SK-N-SH (cell line): ENCODE results near the gene NAV2. TPM values are rescaled to one million over a fixed set of nuclear protein-coding genes. Genes with fewer than 3 reads are reported as not detected.

Experiments
- CTCF ChIA-PET: fragments of 300-600, 350-600 bp; formaldehyde crosslinking; extraction: SDS; loops from one replicate; lab custom pipeline; 2021; lab: Yijun Ruan, JAX
- POLR2A ChIA-PET: fragments of 350-600 bp; sonication (Branson Sonifier 250); formaldehyde crosslinking; extraction: SDS; loops from one replicate; lab custom pipeline; 2020; ENCODE audit warnings: antibody characterized with exemption, inconsistent platforms; lab: Yijun Ruan, JAX
- DNase-seq: peaks from one replicate; pipeline ENCODE4 v3.0.0; 2012
- H2AFZ ChIP-seq: fragments of 200-600 bp; sonication (generic); 2 replicates; pipeline ENCODE4 v1.8.1; 2016; ENCODE audit warnings: antibody characterized with exemption, mild to moderate bottlenecking, low read depth
- H3F3A ChIP-seq: fragments of 200-600 bp; sonication (generic); replicated peaks from 2 replicates; pipeline ENCODE3; 2016; ENCODE audit warnings: antibody characterized with exemption, mild to moderate bottlenecking; ENCODE audit not compliant: insufficient read depth
- H3K27ac ChIP-seq, 2 experiments: fragments of 200-500 bp in 1 of 2; fragments of 200-600 bp in 1 of 2; sonication (Bioruptor generic) in 1 of 2; sonication (generic), shearing (Covaris generic) in 1 of 2; 2 replicates each; pipeline versions ENCODE4 v1.5.1 to v1.6.1; 2014 to 2016; ENCODE audit warnings: low read depth in 2 of 2, inconsistent platforms in 1 of 2, low read length in 1 of 2, mild to moderate bottlenecking in 1 of 2, mixed read lengths in 1 of 2
- H3K27me3 ChIP-seq: fragments of 200-600 bp; sonication (generic), shearing (Covaris generic); 2 replicates; pipeline ENCODE4 v1.6.1; 2016; ENCODE audit warnings: mixed run types; ENCODE audit not compliant: insufficient read depth
- H3K36me3 ChIP-seq, 2 experiments: fragments of 200-500 bp in 1 of 2; fragments of 200-600 bp in 1 of 2; sonication (Bioruptor generic) in 1 of 2; sonication (generic) in 1 of 2; replicated peaks in 1 of 2; 2 replicates each; pipeline versions ENCODE3 to v1.5.1; 2014 to 2016; ENCODE audit warnings: low read length in 1 of 2, mild to moderate bottlenecking in 1 of 2; ENCODE audit not compliant: insufficient read depth in 2 of 2, control insufficient read depth in 1 of 2
- H3K4me1 ChIP-seq, 2 experiments: fragments of 200-500 bp in 1 of 2; fragments of 200-600 bp in 1 of 2; sonication (Bioruptor generic) in 1 of 2; sonication (generic), shearing (Covaris generic) in 1 of 2; 2 replicates each; pipeline versions ENCODE4 v1.5.1 to v1.6.1; 2014 to 2016; ENCODE audit warnings: low read depth in 1 of 2, low read length in 1 of 2, mixed run types in 1 of 2; ENCODE audit not compliant: insufficient read depth in 2 of 2, control insufficient read depth in 1 of 2
- H3K4me2 ChIP-seq: fragments of 200-600 bp; sonication (generic), shearing (Covaris generic); 2 replicates; pipeline ENCODE4 v1.6.1; 2017; ENCODE audit warnings: mixed run types
- H3K4me3 ChIP-seq, 2 experiments: fragments of 200-500 bp in 1 of 2; fragments of 200-600 bp in 1 of 2; sonication (Bioruptor generic) in 1 of 2; sonication (generic), shearing (Covaris generic) in 1 of 2; 2 replicates each; pipeline versions ENCODE4 v1.5.1 to v1.8.1; 2014 to 2016; ENCODE audit warnings: low read depth in 2 of 2, inconsistent platforms in 1 of 2, low read length in 1 of 2, mild to moderate bottlenecking in 1 of 2, mixed read lengths in 1 of 2, moderate library complexity in 1 of 2
- H3K79me2 ChIP-seq: fragments of 200-600 bp; sonication (generic); 2 replicates; pipeline ENCODE4 v1.8.1; 2017; ENCODE audit warnings: mild to moderate bottlenecking; ENCODE audit not compliant: insufficient read depth
- H3K9ac ChIP-seq: fragments of 200-600 bp; sonication (generic); 2 replicates; pipeline ENCODE4 v1.6.1; 2017; ENCODE audit warnings: mixed run types
- H3K9me2 ChIP-seq: fragments of 200-600 bp; sonication (generic); 2 replicates; pipeline ENCODE4 v1.6.1; 2017; ENCODE audit warnings: mixed run types
- H3K9me3 ChIP-seq: fragments of 200-600 bp; sonication (generic); 2 replicates; pipeline ENCODE4 v1.6.1; 2017; ENCODE audit warnings: mixed run types, mild to moderate bottlenecking, moderate library complexity
- H4K20me1 ChIP-seq: fragments of 200-600 bp; sonication (generic); 2 replicates; pipeline ENCODE4 v1.6.1; 2017; ENCODE audit warnings: mild to moderate bottlenecking, mixed run types; ENCODE audit not compliant: insufficient read depth
- ELF1 ChIP-seq: IDR thresholded peaks from 2 replicates; pipeline ENCODE4 v1.4.0; 2012
- FOXJ3 ChIP-seq: sonication (generic); formaldehyde crosslinking; IDR thresholded peaks from 2 replicates; pipeline ENCODE4 v1.5.1; 2020; ENCODE audit warnings: mild to moderate bottlenecking, missing genetic modification reagents
- FOXM1 ChIP-seq: IDR thresholded peaks from 2 replicates; pipeline ENCODE4 v1.4.0; 2012; ENCODE audit warnings: low read depth, mild to moderate bottlenecking
- GABPA ChIP-seq: IDR thresholded peaks from 2 replicates; pipeline ENCODE4 v1.4.0; 2012; ENCODE audit warnings: low read depth, mild to moderate bottlenecking
- GATA2 ChIP-seq: sonication (generic); formaldehyde crosslinking; IDR thresholded peaks from 2 replicates; pipeline ENCODE4 v1.5.0; 2020; ENCODE audit warnings: mild to moderate bottlenecking, missing genetic modification reagents
- JUND ChIP-seq: IDR thresholded peaks from 2 replicates; pipeline ENCODE4 v1.4.0; 2012
- MXI1 ChIP-seq: IDR thresholded peaks from 2 replicates; pipeline ENCODE4 v1.6.1; 2012; ENCODE audit warnings: mild to moderate bottlenecking, low read depth, low read length, improper control_type of control experiment
- POLR2AphosphoS5 ChIP-seq: IDR thresholded peaks from 2 replicates; pipeline ENCODE4 v1.6.1; 2012; ENCODE audit warnings: low read depth, low read length
- RFX5 ChIP-seq: IDR thresholded peaks from 2 replicates; pipeline ENCODE4 v1.6.1; 2012; ENCODE audit warnings: mild to moderate bottlenecking, improper control_type of control experiment, low read length
- SIN3A ChIP-seq: IDR thresholded peaks from 2 replicates; pipeline ENCODE4 v1.6.1; 2012; ENCODE audit warnings: low read depth, mild to moderate bottlenecking, low read length, moderate library complexity, borderline replicate concordance
- TCF12 ChIP-seq: IDR thresholded peaks from 2 replicates; pipeline ENCODE4 v1.4.0; 2012
- USF2 ChIP-seq: fragments of 150-350 bp; IDR thresholded peaks from 2 replicates; pipeline ENCODE4 v1.6.1; 2017; ENCODE audit warnings: antibody characterized with exemption, low read length, low read depth, borderline replicate concordance
- WGBS: methylation state at CpG from one replicate; pipeline ENCODE4 v1.1.6; 2017; ENCODE audit warnings: low lambda C conversion rate; 5-methylcytosine and 5-hydroxymethylcytosine counted together
- polyA plus RNA-seq, 3 experiments: library from polyadenylated mRNA; depleted of rRNA; stranded (reverse); fragments of >200 nt; gene quantifications; 2 replicates each; pipeline ENCODE4 v1.2.3, GENCODE V29; 2012
- TF ChIP-seq, protein P1 (sequence below): IDR thresholded peaks from 2 replicates; pipeline ENCODE4 v1.4.0; 2012; ENCODE audit warnings: low read depth, borderline replicate concordance
- TF ChIP-seq, protein P2 (sequence below): IDR thresholded peaks from 2 replicates; pipeline ENCODE4 v1.6.1; 2012; ENCODE audit warnings: mild to moderate bottlenecking, low read depth, low read length, moderate library complexity

The NAV2 gene
- polyA plus RNA-seq, 1 of the 3 experiments (the other 2 are of a cell fraction), result 26.2 TPM

- Histone ChIP-seq H3K27ac (no peak overlapping the region), H3K4me2 (no peak overlapping the region), H3K79me2 (peaks cover 7% of the 10 kb centered on the region; the same call in 1 of the 2 replicates), H3K9ac (no peak overlapping the region), H2AFZ (no peak overlapping the region), H4K20me1 (no peaks in the 10 kb centered on the region), H3K27me3 (no peaks in the 10 kb centered on the region), H3K4me3 (no peak overlapping the region), H3K4me1 (peaks cover 0 to 20% of the 10 kb centered on the region in 2 experiments; a peak in 1 of 4 replicates), H3F3A (peaks cover 4% of the 10 kb centered on the region), H3K9me2 (no peaks in the 10 kb centered on the region), H3K36me3 (peaks cover 4 to 12% of the 10 kb centered on the region in 2 experiments), H3K9me3 (no peaks in the 10 kb centered on the region)
- 100% methylated on average over 2 of the region's 2 CpGs for WGBS
- POLR2A ChIA-PET, result no interaction called here
- CTCF ChIA-PET, result interaction anchor here (1.0 kb wide), 1 partner anchor 16 kb away, joined by 3 read pairs; no protein-coding TSS in a partner anchor
- DNase-seq, result no peak
- TF ChIP-seq POLR2AphosphoS5 (no peak), MXI1 (no peak), ELF1 (no peak), GATA2 (CRISPR knock-in tag) (no peak), TCF12 (no peak), FOXJ3 (CRISPR knock-in tag) (no peak), SIN3A (no peak)
- TF ChIP-seq, protein P1, sequence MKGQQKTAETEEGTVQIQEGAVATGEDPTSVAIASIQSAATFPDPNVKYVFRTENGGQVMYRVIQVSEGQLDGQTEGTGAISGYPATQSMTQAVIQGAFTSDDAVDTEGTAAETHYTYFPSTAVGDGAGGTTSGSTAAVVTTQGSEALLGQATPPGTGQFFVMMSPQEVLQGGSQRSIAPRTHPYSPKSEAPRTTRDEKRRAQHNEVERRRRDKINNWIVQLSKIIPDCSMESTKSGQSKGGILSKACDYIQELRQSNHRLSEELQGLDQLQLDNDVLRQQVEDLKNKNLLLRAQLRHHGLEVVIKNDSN, result no peak
- TF ChIP-seq, protein P2, sequence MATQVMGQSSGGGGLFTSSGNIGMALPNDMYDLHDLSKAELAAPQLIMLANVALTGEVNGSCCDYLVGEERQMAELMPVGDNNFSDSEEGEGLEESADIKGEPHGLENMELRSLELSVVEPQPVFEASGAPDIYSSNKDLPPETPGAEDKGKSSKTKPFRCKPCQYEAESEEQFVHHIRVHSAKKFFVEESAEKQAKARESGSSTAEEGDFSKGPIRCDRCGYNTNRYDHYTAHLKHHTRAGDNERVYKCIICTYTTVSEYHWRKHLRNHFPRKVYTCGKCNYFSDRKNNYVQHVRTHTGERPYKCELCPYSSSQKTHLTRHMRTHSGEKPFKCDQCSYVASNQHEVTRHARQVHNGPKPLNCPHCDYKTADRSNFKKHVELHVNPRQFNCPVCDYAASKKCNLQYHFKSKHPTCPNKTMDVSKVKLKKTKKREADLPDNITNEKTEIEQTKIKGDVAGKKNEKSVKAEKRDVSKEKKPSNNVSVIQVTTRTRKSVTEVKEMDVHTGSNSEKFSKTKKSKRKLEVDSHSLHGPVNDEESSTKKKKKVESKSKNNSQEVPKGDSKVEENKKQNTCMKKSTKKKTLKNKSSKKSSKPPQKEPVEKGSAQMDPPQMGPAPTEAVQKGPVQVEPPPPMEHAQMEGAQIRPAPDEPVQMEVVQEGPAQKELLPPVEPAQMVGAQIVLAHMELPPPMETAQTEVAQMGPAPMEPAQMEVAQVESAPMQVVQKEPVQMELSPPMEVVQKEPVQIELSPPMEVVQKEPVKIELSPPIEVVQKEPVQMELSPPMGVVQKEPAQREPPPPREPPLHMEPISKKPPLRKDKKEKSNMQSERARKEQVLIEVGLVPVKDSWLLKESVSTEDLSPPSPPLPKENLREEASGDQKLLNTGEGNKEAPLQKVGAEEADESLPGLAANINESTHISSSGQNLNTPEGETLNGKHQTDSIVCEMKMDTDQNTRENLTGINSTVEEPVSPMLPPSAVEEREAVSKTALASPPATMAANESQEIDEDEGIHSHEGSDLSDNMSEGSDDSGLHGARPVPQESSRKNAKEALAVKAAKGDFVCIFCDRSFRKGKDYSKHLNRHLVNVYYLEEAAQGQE, result no peak
Measured at GRCh38 chr11:19672586-19673206, 39.9 kb upstream of the NAV2 start.

- H3K9ac ChIP-seq, result no peak overlapping the region
- 94% methylated on average over 10 of the region's 14 CpGs for WGBS
- H2AFZ ChIP-seq, result no peak overlapping the region
- H3K36me3 ChIP-seq, result peaks cover 3 to 9% of the 10 kb centered on the region in 2 experiments
- no peaks in the 10 kb centered on the region for H3K9me3 ChIP-seq
- no peak for DNase-seq
- H3K79me2 ChIP-seq, result peaks cover 7% of the 10 kb centered on the region; the same call in 1 of the 2 replicates
- no peaks in the 10 kb centered on the region for H4K20me1 ChIP-seq
- 0 out of 4 replicates have a peak overlapping the region, but pooled peaks of 1 of the 2 experiments have one; percentile 6 for H3K27ac ChIP-seq
- no peak overlapping the region for H3K4me3 ChIP-seq
- H3K4me1 ChIP-seq, result peaks cover 0 to 28% of the 10 kb centered on the region in 2 experiments; a peak in 2 of 4 replicates
- H3K4me2 ChIP-seq, result no peak overlapping the region
- no peaks in the 10 kb centered on the region for H3K27me3 ChIP-seq
- TF ChIP-seq GABPA (no peak), RFX5 (no peak), JUND (no peak), USF2 (no peak), FOXM1 (no peak)
- H3F3A ChIP-seq, result peaks cover 8% of the 10 kb centered on the region
- POLR2A ChIA-PET, result interaction anchor here (0.9 kb wide), 1 partner anchor 66 kb away, joined by 3 read pairs; no protein-coding TSS in a partner anchor
- H3K9me2 ChIP-seq, result no peaks in the 10 kb centered on the region
- CTCF ChIA-PET, result interaction anchor here (0.6 to 1.6 kb wide), 10 partner anchors 10 to 117 kb away, joined by 3 to 6 read pairs (median 4); no protein-coding TSS in a partner anchor
Measured at GRCh38 chr11:19673924-19674729, 38.5 kb upstream of the NAV2 start.
